GM12878 (cell line): ENCODE data around the gene SLC12A2. TPM values are rescaled to one million over a fixed set of nuclear protein-coding genes. Genes with fewer than 3 reads are reported as not detected.

Experiments
- ATAC-seq: fragments of 200-7000 bp; cut with Tn5 transposase; 3 replicates; pipeline ENCODE4 v1.9.1; 2020; ENCODE audit warnings: mild to moderate bottlenecking, moderate library complexity
- BruUV-seq: library from RNA; stranded (reverse); fragments of 400-500 nt; replicated peaks from 2 replicates; lab custom pipeline; 2021; lab: Mats Ljungman, UMichigan
- CTCF ChIA-PET: fragments of 300-600 bp; sonication (Branson Sonifier 250); formaldehyde crosslinking; extraction: SDS; loops from one replicate; lab custom pipeline; 2021; ENCODE audit warnings: inconsistent platforms; lab: Yijun Ruan, JAX
- POLR2A ChIA-PET: fragments of 350-600 bp; formaldehyde crosslinking; extraction: SDS; loops from one replicate; lab custom pipeline; 2021; ENCODE audit warnings: inconsistent platforms; lab: Charles Lee
- RAD21 ChIA-PET: fragments of 300-600 bp; sonication (Branson Sonifier 250); formaldehyde crosslinking; loops from one replicate; lab custom pipeline; 2023; ENCODE audit warnings: antibody characterized with exemption; ENCODE audit not compliant: unreplicated experiment; lab: Charles Lee
- SMC1A ChIA-PET: fragments of 300-600 bp; sonication (Branson Sonifier 250); formaldehyde crosslinking; loops from one replicate; lab custom pipeline; 2023; ENCODE audit not compliant: unreplicated experiment, uncharacterized antibody; lab: Charles Lee
- DNase-seq: peaks from one replicate; pipeline ENCODE4 v3.0.0-alpha.2; 2011; ENCODE audit warnings: low read depth, low spot score
- FAIRE-seq: peaks from 3 replicates; lab custom pipeline; 2011; peaks lifted over from hg19 to GRCh38; lab: Jason Lieb, UNC
- H2AFZ ChIP-seq: 2 replicates; pipeline ENCODE4 v1.6.0; 2011; ENCODE audit warnings: low read depth, low read length, control low read depth; ENCODE audit not compliant: control insufficient read depth
- H3K27ac ChIP-seq: 2 replicates; pipeline ENCODE4 v1.5.1; 2011; ENCODE audit warnings: control low read depth; ENCODE audit not compliant: control insufficient read depth, insufficient read depth
- H3K27me3 ChIP-seq, 2 experiments: replicated peaks in 1 of 2; 2 replicates each; pipeline versions ENCODE4 v1.6.0 to v1.6.1; 2011; ENCODE audit warnings: low read length in 1 of 2; ENCODE audit not compliant: control insufficient read depth in 2 of 2, insufficient read depth in 2 of 2
- H3K36me3 ChIP-seq, 2 experiments: 2 replicates each; pipeline ENCODE4 v1.5.1; 2011; ENCODE audit warnings: low read length in 1 of 2; ENCODE audit not compliant: control insufficient read depth in 2 of 2, insufficient read depth in 2 of 2
- H3K4me1 ChIP-seq: 2 replicates; pipeline ENCODE4 v1.6.1; 2011; ENCODE audit warnings: mild to moderate bottlenecking, low read length, moderate library complexity, mixed read lengths; ENCODE audit not compliant: control insufficient read depth, insufficient read depth
- H3K4me2 ChIP-seq: 2 replicates; pipeline ENCODE4 v1.6.0; 2011; ENCODE audit warnings: control low read depth; ENCODE audit not compliant: control insufficient read depth, insufficient read depth
- H3K4me3 ChIP-seq: fragments of 200-600 bp; sonication (generic); 2 replicates; pipeline ENCODE4 v1.5.1; 2016
- H3K79me2 ChIP-seq: 2 replicates; pipeline ENCODE4 v1.6.0; 2011; ENCODE audit warnings: low read length; ENCODE audit not compliant: control insufficient read depth, insufficient read depth
- H3K9ac ChIP-seq: 2 replicates; pipeline ENCODE4 v1.8.0; 2011; ENCODE audit warnings: low read length, control low read depth, mixed read lengths; ENCODE audit not compliant: control insufficient read depth, insufficient read depth
- H3K9me3 ChIP-seq: replicated peaks from 3 replicates; pipeline ENCODE4 v1.5.1; 2011; ENCODE audit warnings: mild to moderate bottlenecking, low read length; ENCODE audit not compliant: control insufficient read depth, insufficient read depth
- H4K20me1 ChIP-seq: 2 replicates; pipeline ENCODE4 v1.6.0; 2011; ENCODE audit not compliant: control insufficient read depth, insufficient read depth
- CHD2 ChIP-seq: IDR thresholded peaks from 2 replicates; pipeline ENCODE4 v1.6.1; 2011; ENCODE audit warnings: low read depth, low read length, improper control_type of control experiment, borderline replicate concordance
- ELK1 ChIP-seq: IDR thresholded peaks from 2 replicates; pipeline ENCODE4 v1.6.1; 2012; ENCODE audit warnings: low read depth, low read length, improper control_type of control experiment
- FOS ChIP-seq: IDR thresholded peaks from 3 replicates; pipeline ENCODE4 v1.6.1; 2011; ENCODE audit warnings: borderline replicate concordance; ENCODE audit not compliant: insufficient read length; ENCODE audit errors: extremely low read depth
- FOXM1 ChIP-seq: IDR thresholded peaks from 2 replicates; pipeline ENCODE4 v1.6.1; 2012; ENCODE audit warnings: low read depth, mild to moderate bottlenecking, inconsistent platforms, low read length, moderate library complexity
- IRF5 ChIP-seq: fragments of 450-650 bp; IDR thresholded peaks from 2 replicates; pipeline ENCODE4 v1.6.1; 2017; ENCODE audit warnings: borderline replicate concordance
- KAT2A ChIP-seq: conservative IDR thresholded peaks from 2 replicates; pipeline ENCODE4 v1.6.1; 2011; ENCODE audit warnings: low read depth, low read length; ENCODE audit not compliant: control insufficient read depth
- PAX5 ChIP-seq: IDR thresholded peaks from 2 replicates; pipeline ENCODE4 v1.6.1; 2011; ENCODE audit warnings: low read depth, low read length, borderline replicate concordance
- SKIL ChIP-seq: fragments of 450-650 bp; IDR thresholded peaks from 2 replicates; pipeline ENCODE4 v1.6.1; 2017; ENCODE audit warnings: mild to moderate bottlenecking, low read depth, inconsistent platforms; ENCODE audit not compliant: poor library complexity, severe bottlenecking
- SMAD1 ChIP-seq: fragments of 450-650 bp; IDR thresholded peaks from 2 replicates; pipeline ENCODE4 v1.6.1; 2018; ENCODE audit warnings: mild to moderate bottlenecking, low read depth; ENCODE audit not compliant: partially characterized antibody
- USF2 ChIP-seq: IDR thresholded peaks from 2 replicates; pipeline ENCODE4 v1.6.1; 2011; ENCODE audit warnings: low read depth, low read length, improper control_type of control experiment, borderline replicate concordance
- WGBS: methylation state at CpG from one replicate; pipeline ENCODE4 v1.1.6; 2016; ENCODE audit warnings: low lambda C conversion rate; ENCODE audit not compliant: insufficient replicate concordance, insufficient coverage; ENCODE audit errors: missing lambda C conversion rate; 5-methylcytosine and 5-hydroxymethylcytosine counted together
- in situ Hi-C: fragments of 300-500 bp; cut with MboI; formaldehyde crosslinking; loops from 9 replicates; pipeline ENCODE4 v1.14.3; 2018; ENCODE audit warnings: mixed read lengths
- intact Hi-C: fragments of 100-400 bp; cut with micrococcal nuclease; formaldehyde crosslinking; loops from one replicate; pipeline ENCODE4 v1.14.2; 2022; ENCODE audit not compliant: unreplicated experiment
- polyA plus RNA-seq, 11 experiments: library from polyadenylated mRNA; depleted of rRNA in 4 of 11; unstranded in 6 of 11; stranded (reverse) in 5 of 11; fragments of >200 nt; fragmentation: Nextera tagmentation in 4 of 11; fragmentation: Illumina TruSeq in 1 of 11; extraction: Ambion mirVana in 4 of 11; extraction: Trizol in 1 of 11; gene quantifications; 1 replicate in 1 of 11; 2 replicates in 10 of 11; pipeline versions ENCODE4 v1.2.1 to v1.2.3, GENCODE V29; 2011 to 2016; ENCODE audit warnings: inconsistent platforms in 2 of 11, missing spikeins in 2 of 11, low read depth in 1 of 11
- total RNA-seq, 4 experiments: library from RNA; depleted of rRNA in 3 of 4; stranded (reverse); fragments of >200 nt in 3 of 4; fragmentation: Illumina TruSeq in 1 of 4; extraction: Trizol in 1 of 4; gene quantifications; 2 replicates each; pipeline versions ENCODE4 v1.2.1 to v1.2.3, GENCODE V29; 2013 to 2021
- TF ChIP-seq, protein P1 (sequence below): fragments of 450-650 bp; IDR thresholded peaks from 2 replicates; pipeline ENCODE4 v1.6.1; 2017; ENCODE audit warnings: mild to moderate bottlenecking, moderate library complexity

SLC12A2 gene
- total and polyA plus RNA-seq, 10 of the 15 experiments (the other 5 are each of a cell fraction or from before 2014, with no cell fraction given), result 5.1 to 21.8 (median 10.5) TPM

- ChIA-PET POLR2A (no interaction called here), RAD21 (interaction anchor here (0.8 to 4.5 kb wide), 4 partner anchors 335 to 639 kb away, joined by 3 to 41 read pairs (median 3); no protein-coding TSS in a partner anchor), CTCF (interaction anchor here (0.8 to 6.5 kb wide), 12 partner anchors 11 to 642 kb away, joined by 3 to 78 read pairs (median 4); no protein-coding TSS in a partner anchor), SMC1A (interaction anchor here (0.8 to 1.6 kb wide), 9 partner anchors 35 to 640 kb away, joined by 3 to 16 read pairs (median 5); no protein-coding TSS in a partner anchor)
- no peak overlapping the region for H2AFZ ChIP-seq
- H3K9me3 ChIP-seq, result no peaks in the 10 kb centered on the region; the same call in 1 of the 3 replicates
- H3K4me2 ChIP-seq, result no peak overlapping the region
- no peaks in the 10 kb centered on the region for H4K20me1 ChIP-seq
- in situ Hi-C loops (loop anchor here (5.0 to 25.0 kb wide), 3 partner anchors 445 to 1560 kb away; no protein-coding TSS in a partner anchor), intact Hi-C loops (no loop called here)
- no peak overlapping the region for H3K9ac ChIP-seq
- H3K4me3 ChIP-seq, result no peak overlapping the region
- H3K27ac ChIP-seq, result no peak overlapping the region
- no peaks in the 10 kb centered on the region for H3K36me3 ChIP-seq
- H3K4me1 ChIP-seq, result peaks cover 4% of the 10 kb centered on the region; the same call in 1 of the 2 replicates
- no peaks in the 10 kb centered on the region for H3K27me3 ChIP-seq
- BruUV-seq, result no TSS peak
- DNase-seq (no peak), ATAC-seq (no peak), FAIRE-seq (no peak)
- H3K79me2 ChIP-seq, result no peaks in the 10 kb centered on the region
- 67% methylated on average over 4 of the region's 4 CpGs for WGBS
- TF ChIP-seq USF2, result no peak
- no peak for TF ChIP-seq SMAD1
- TF ChIP-seq FOS, result no peak
- TF ChIP-seq SKIL, result no peak
- TF ChIP-seq IRF5, result no peak
- TF ChIP-seq CHD2, result no peak
- no peak for TF ChIP-seq ELK1
- TF ChIP-seq PAX5, result no peak
- TF ChIP-seq, protein P1, sequence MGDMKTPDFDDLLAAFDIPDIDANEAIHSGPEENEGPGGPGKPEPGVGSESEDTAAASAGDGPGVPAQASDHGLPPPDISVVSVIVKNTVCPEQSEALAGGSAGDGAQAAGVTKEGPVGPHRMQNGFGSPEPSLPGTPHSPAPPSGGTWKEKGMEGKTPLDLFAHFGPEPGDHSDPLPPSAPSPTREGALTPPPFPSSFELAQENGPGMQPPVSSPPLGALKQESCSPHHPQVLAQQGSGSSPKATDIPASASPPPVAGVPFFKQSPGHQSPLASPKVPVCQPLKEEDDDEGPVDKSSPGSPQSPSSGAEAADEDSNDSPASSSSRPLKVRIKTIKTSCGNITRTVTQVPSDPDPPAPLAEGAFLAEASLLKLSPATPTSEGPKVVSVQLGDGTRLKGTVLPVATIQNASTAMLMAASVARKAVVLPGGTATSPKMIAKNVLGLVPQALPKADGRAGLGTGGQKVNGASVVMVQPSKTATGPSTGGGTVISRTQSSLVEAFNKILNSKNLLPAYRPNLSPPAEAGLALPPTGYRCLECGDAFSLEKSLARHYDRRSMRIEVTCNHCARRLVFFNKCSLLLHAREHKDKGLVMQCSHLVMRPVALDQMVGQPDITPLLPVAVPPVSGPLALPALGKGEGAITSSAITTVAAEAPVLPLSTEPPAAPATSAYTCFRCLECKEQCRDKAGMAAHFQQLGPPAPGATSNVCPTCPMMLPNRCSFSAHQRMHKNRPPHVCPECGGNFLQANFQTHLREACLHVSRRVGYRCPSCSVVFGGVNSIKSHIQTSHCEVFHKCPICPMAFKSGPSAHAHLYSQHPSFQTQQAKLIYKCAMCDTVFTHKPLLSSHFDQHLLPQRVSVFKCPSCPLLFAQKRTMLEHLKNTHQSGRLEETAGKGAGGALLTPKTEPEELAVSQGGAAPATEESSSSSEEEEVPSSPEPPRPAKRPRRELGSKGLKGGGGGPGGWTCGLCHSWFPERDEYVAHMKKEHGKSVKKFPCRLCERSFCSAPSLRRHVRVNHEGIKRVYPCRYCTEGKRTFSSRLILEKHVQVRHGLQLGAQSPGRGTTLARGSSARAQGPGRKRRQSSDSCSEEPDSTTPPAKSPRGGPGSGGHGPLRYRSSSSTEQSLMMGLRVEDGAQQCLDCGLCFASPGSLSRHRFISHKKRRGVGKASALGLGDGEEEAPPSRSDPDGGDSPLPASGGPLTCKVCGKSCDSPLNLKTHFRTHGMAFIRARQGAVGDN, result no peak
- TF ChIP-seq KAT2A, result no peak
- TF ChIP-seq FOXM1, result no peak
These were observed 118.8 kb downstream of the SLC12A2 start for GRCh38 chr5:128202320-128202719.
